Natural killer cell (primary cell): ENCODE measurements around the gene PALLD. TPM values are rescaled to one million over a fixed set of nuclear protein-coding genes. Genes with fewer than 3 reads are reported as not detected.
"Not testable (repeated sequence)": the region's sequence is repeated elsewhere in the genome, so short reads cannot be mapped to it uniquely, and the experiment has no call there.

ENCODE experiments used
- ATAC-seq, 3 donors: fragments of 150-1000 bp in 2 of 3; fragments of 200-7000 bp in 1 of 3; cut with Tn5 transposase; 1 replicate in 1 of 3; 2 replicates in 2 of 3; pipeline ENCODE4 v1.10.0; 2021; ENCODE audit warnings: mild to moderate bottlenecking in 2 of 3, moderate library complexity in 2 of 3
- DNase-seq, 2 donors: peaks; one replicate each; pipeline versions ENCODE4 v3.0.0 to v3.0.0-alpha.2; 2013 to 2021; ENCODE audit warnings: mixed read lengths in 1 of 2
- H3K27ac ChIP-seq: one replicate; pipeline ENCODE4 v1.5.1; 2013; ENCODE audit warnings: mild to moderate bottlenecking, low read length
- H3K27me3 ChIP-seq: one replicate; pipeline ENCODE4 v1.6.1; 2013; ENCODE audit warnings: low read length; ENCODE audit not compliant: control insufficient read depth, insufficient read depth
- H3K36me3 ChIP-seq: one replicate; pipeline ENCODE4 v1.6.1; 2013; ENCODE audit warnings: low read length; ENCODE audit not compliant: control insufficient read depth, insufficient read depth
- H3K4me1 ChIP-seq: one replicate; pipeline ENCODE4 v1.6.1; 2013; ENCODE audit warnings: low read length; ENCODE audit not compliant: control insufficient read depth, insufficient read depth
- H3K4me3 ChIP-seq: one replicate; pipeline ENCODE4 v1.5.1; 2013; ENCODE audit warnings: low read length
- H3K9me3 ChIP-seq: one replicate; pipeline ENCODE4 v1.6.1; 2013; ENCODE audit warnings: low read length; ENCODE audit not compliant: control insufficient read depth, insufficient read depth
- H3K27ac Mint-ChIP-seq, 2 donors: one replicate each; pipeline ENCODE4 v1.8.0; 2022; ENCODE audit warnings: mild to moderate bottlenecking in 2 of 2, mixed read lengths in 2 of 2, moderate library complexity in 1 of 2
- H3K27me3 Mint-ChIP-seq, 2 donors: one replicate each; pipeline ENCODE4 v1.8.0; 2022; ENCODE audit warnings: low read depth in 2 of 2, mixed read lengths in 2 of 2
- H3K36me3 Mint-ChIP-seq: one replicate; pipeline ENCODE4 v1.8.0; 2022; ENCODE audit warnings: mixed read lengths
- H3K4me1 Mint-ChIP-seq, 2 donors: one replicate each; pipeline ENCODE4 v1.8.0; 2022; ENCODE audit warnings: mixed read lengths in 2 of 2
- H3K4me3 Mint-ChIP-seq: one replicate; pipeline ENCODE4 v1.8.0; 2022; ENCODE audit warnings: mild to moderate bottlenecking, moderate library complexity, mixed read lengths
- H3K9me3 Mint-ChIP-seq, 2 donors: one replicate each; pipeline ENCODE4 v1.8.0; 2022; ENCODE audit warnings: mixed read lengths in 2 of 2
- CTCF ChIP-seq: fragments of 200-600 bp; IDR thresholded peaks from one replicate; pipeline ENCODE4 v1.8.0; 2022; ENCODE audit warnings: antibody characterized with exemption
- WGBS: methylation state at CpG from one replicate; pipeline ENCODE4 v1.1.7; 2013; ENCODE audit warnings: missing lambda C conversion rate; ENCODE audit not compliant: insufficient coverage; 5-methylcytosine and 5-hydroxymethylcytosine counted together
- intact Hi-C: fragments of 100-400 bp; cut with micrococcal nuclease; formaldehyde crosslinking; loops from one replicate; pipeline ENCODE4 v1.14.2; 2022
- total RNA-seq, 4 donors: library from RNA; stranded (reverse); fragments of 120-200 nt in 1 of 4; gene quantifications; one replicate each; pipeline versions ENCODE4 v1.2.3 to v1.2.4, GENCODE V29; 2013 to 2022

Gene PALLD
- total RNA-seq, 3 donors from 2014 or later (not counting 1 experiment from before 2014, with no cell fraction given) = 15.1 to 25.4 (median 22.8) TPM

GRCh38 chr4:168932138-168932537 lies 435.3 kb downstream of the PALLD start:
- DNase-seq = no peak
- no peak for ATAC-seq
- Histone ChIP-seq H3K27me3 (no peaks in the 10 kb centered on the region), H3K4me3 (no peak overlapping the region), H3K4me1 (no peaks in the 10 kb centered on the region), H3K36me3 (no peaks in the 10 kb centered on the region), H3K27ac (no peak overlapping the region), H3K9me3 (peaks cover 8% of the 10 kb centered on the region)
- Mint-ChIP-seq H3K4me3 (no peak overlapping the region), H3K27ac (no peak overlapping the region), H3K4me1 (peaks cover 6 to 15% of the 10 kb centered on the region in 2 donors), H3K36me3 (peaks cover 20% of the 10 kb centered on the region), H3K9me3 (peaks cover 9 to 16% of the 10 kb centered on the region in 2 donors), H3K27me3 (no peaks in the 10 kb centered on the region)
- intact Hi-C loops = no loop called here
- no peak for TF ChIP-seq CTCF

- no peak overlapping the region for H3K4me3 Mint-ChIP-seq
- H3K27me3 Mint-ChIP-seq = no peaks in the 10 kb centered on the region
- H3K4me3 ChIP-seq = no peak overlapping the region
- H3K4me1 ChIP-seq = no peaks in the 10 kb centered on the region
- ATAC-seq (no peak), DNase-seq (no peak)
- no peak overlapping the region for H3K27ac ChIP-seq
- no peaks in the 10 kb centered on the region for H3K27me3 ChIP-seq
- no peaks in the 10 kb centered on the region for H3K36me3 ChIP-seq
- peaks cover 33% of the 10 kb centered on the region for H3K36me3 Mint-ChIP-seq
- H3K27ac Mint-ChIP-seq = no peak overlapping the region
- peaks cover 8% of the 10 kb centered on the region for H3K9me3 ChIP-seq
- H3K9me3 Mint-ChIP-seq = peaks cover 13 to 24% of the 10 kb centered on the region in 2 donors
- peaks cover 6 to 15% of the 10 kb centered on the region in 2 donors for H3K4me1 Mint-ChIP-seq
- TF ChIP-seq CTCF = no peak
- intact Hi-C loops = no loop called here
Observed at GRCh38 chr4:168933423-168933822, 436.6 kb downstream of the PALLD start.

GRCh38 chr4:168937473-168937872 lies 440.6 kb downstream of the PALLD start:
- Mint-ChIP-seq H3K36me3 (peaks cover 24% of the 10 kb centered on the region), H3K9me3 (peaks cover 7 to 16% of the 10 kb centered on the region in 2 donors)
- H3K4me3 ChIP-seq, H3K4me3 Mint-ChIP-seq, H3K4me1 Mint-ChIP-seq, ATAC-seq, DNase-seq, H3K27ac Mint-ChIP-seq, H3K4me1 ChIP-seq, H3K9me3 ChIP-seq, intact Hi-C loops, H3K27me3 Mint-ChIP-seq, H3K27ac ChIP-seq, H3K36me3 ChIP-seq, H3K27me3 ChIP-seq: not testable (repeated sequence)
- WGBS = 100% methylated on average over 2 of the region's 3 CpGs

- 90% methylated on average over 3 of the region's 3 CpGs for WGBS
- peak in 1 of 2 donors; percentile 23 for DNase-seq
- no peak overlapping the region for H3K27ac Mint-ChIP-seq
- no peaks in the 10 kb centered on the region for H3K27me3 ChIP-seq
- H3K36me3 ChIP-seq = no peaks in the 10 kb centered on the region
- H3K4me3 ChIP-seq = no peak overlapping the region
- peaks cover 6% of the 10 kb centered on the region for H3K36me3 Mint-ChIP-seq
- no peaks in the 10 kb centered on the region for H3K9me3 ChIP-seq
- no peaks in the 10 kb centered on the region for H3K4me1 ChIP-seq
- no peak overlapping the region for H3K27ac ChIP-seq
- H3K27me3 Mint-ChIP-seq = no peaks in the 10 kb centered on the region
- peak; percentile 73 for TF ChIP-seq CTCF
- no peak overlapping the region for H3K4me3 Mint-ChIP-seq
- peak; percentile 52 to 65 (median 57) for ATAC-seq
- intact Hi-C loops = no loop called here
- no peaks in the 10 kb centered on the region for H3K4me1 Mint-ChIP-seq
- peaks cover 4% of the 10 kb centered on the region in 2 donors for H3K9me3 Mint-ChIP-seq
Observed at GRCh38 chr4:168942985-168943384, 446.1 kb downstream of the PALLD start.
